ENCODE measurements around the gene KCNQ5. TPM values are rescaled to one million over a fixed set of nuclear protein-coding genes. Genes with fewer than 3 reads are reported as not detected.

Gene KCNQ5
- total RNA-seq, 1 experiment from 2014 or later, result 17.8 TPM

DNA sequence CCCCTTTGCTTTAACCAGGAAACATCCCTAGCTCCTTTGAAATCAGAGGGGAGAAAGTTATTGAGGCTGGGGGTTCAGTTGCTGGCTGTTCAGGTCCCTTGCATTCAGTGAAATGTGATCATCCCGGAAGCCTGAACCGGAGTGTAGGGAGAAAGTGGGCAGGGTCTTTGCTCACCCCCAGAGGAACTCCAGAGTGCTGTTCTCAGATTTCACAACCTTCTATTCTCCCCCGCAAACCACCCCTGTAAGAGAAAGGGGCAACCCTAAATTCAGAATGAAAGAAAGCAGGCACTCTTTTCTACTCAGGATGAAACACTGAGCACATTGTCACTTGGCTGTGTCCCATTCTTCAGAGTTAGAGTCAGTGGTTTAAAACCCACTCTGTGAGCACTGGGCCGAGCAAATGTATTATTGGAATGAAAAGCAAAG is 463.6 kb downstream of the KCNQ5 start:
- intact Hi-C loops (cut with micrococcal nuclease; ENCODE audit: unreplicated experiment), result no loop called here
- BruUV-seq (replicated peaks), result no TSS peak
- ChIA-PET POLR2A (ENCODE audit: low non-redundant PET) (no interaction called here), CTCF (no interaction called here)
- Histone ChIP-seq H3K9me3 (ENCODE audit: low read depth, low read length, poor library complexity, severe bottlenecking) (no peaks in the 10 kb centered on the region), H3K27me3 (replicated peaks; ENCODE audit: insufficient read depth, low read depth, low read length, poor library complexity) (no peaks in the 10 kb centered on the region), H3K27ac (ENCODE audit: low read depth, low read length, poor library complexity, severe bottlenecking) (no peak overlapping the region), H3K36me3 (ENCODE audit: insufficient read depth, low read length, poor library complexity, severe bottlenecking) (no peaks in the 10 kb centered on the region), H3K4me3 (ENCODE audit: low read depth, low read length, poor library complexity, severe bottlenecking) (no peak overlapping the region), H3K4me1 (ENCODE audit: insufficient read depth, low read length, poor library complexity, severe bottlenecking) (no peaks in the 10 kb centered on the region)
- TF ChIP-seq EZH2 (IDR thresholded peaks at IDR 0.05; ENCODE audit: borderline replicate concordance, low read depth, low read length, poor library complexity, severe bottlenecking), result no peak
- TF ChIP-seq, protein P1, sequence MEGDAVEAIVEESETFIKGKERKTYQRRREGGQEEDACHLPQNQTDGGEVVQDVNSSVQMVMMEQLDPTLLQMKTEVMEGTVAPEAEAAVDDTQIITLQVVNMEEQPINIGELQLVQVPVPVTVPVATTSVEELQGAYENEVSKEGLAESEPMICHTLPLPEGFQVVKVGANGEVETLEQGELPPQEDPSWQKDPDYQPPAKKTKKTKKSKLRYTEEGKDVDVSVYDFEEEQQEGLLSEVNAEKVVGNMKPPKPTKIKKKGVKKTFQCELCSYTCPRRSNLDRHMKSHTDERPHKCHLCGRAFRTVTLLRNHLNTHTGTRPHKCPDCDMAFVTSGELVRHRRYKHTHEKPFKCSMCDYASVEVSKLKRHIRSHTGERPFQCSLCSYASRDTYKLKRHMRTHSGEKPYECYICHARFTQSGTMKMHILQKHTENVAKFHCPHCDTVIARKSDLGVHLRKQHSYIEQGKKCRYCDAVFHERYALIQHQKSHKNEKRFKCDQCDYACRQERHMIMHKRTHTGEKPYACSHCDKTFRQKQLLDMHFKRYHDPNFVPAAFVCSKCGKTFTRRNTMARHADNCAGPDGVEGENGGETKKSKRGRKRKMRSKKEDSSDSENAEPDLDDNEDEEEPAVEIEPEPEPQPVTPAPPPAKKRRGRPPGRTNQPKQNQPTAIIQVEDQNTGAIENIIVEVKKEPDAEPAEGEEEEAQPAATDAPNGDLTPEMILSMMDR (conservative IDR thresholded peaks at IDR 0.05; ENCODE audit: low read depth, low read length), result no peak
- DNase-seq (ENCODE audit: low spot score), result no peak

DNA sequence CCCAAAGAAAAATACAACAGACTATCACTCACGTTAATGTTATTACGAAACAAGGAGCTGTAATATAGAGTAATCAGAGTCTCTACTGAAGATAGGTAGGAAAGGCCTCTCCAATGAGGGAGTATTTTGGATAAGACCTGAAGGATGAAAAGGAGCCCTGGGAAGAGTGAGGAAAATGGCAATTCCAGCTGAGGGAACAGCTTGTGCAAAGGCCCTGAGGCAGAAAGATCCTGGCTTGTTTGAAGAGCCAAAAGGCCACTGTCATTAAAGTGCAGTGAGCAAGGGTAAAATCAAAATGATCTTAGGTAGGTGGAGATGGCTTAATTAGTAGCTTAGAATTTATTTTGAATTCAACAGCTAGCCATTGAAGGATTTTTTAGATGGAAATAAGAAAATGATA is 464.9 kb downstream of the KCNQ5 start:
- no peaks in the 10 kb centered on the region for H3K36me3 ChIP-seq (ENCODE audit: insufficient read depth, low read length, poor library complexity, severe bottlenecking)
- CTCF ChIA-PET, result no interaction called here
- no peak for DNase-seq (ENCODE audit: low spot score)
- no peaks in the 10 kb centered on the region for H3K9me3 ChIP-seq (ENCODE audit: low read depth, low read length, poor library complexity, severe bottlenecking)
- no peaks in the 10 kb centered on the region for H3K4me1 ChIP-seq (ENCODE audit: insufficient read depth, low read length, poor library complexity, severe bottlenecking)
- intact Hi-C loops (cut with micrococcal nuclease; ENCODE audit: unreplicated experiment), result no loop called here
- no peak overlapping the region for H3K27ac ChIP-seq (ENCODE audit: low read depth, low read length, poor library complexity, severe bottlenecking)
- POLR2A ChIA-PET (ENCODE audit: low non-redundant PET), result no interaction called here
- TF ChIP-seq, protein P1 (conservative IDR thresholded peaks at IDR 0.05; ENCODE audit: low read depth, low read length), result no peak
- TF ChIP-seq EZH2 (IDR thresholded peaks at IDR 0.05; ENCODE audit: borderline replicate concordance, low read depth, low read length, poor library complexity, severe bottlenecking), result no peak
- no peak overlapping the region for H3K4me3 ChIP-seq (ENCODE audit: low read depth, low read length, poor library complexity, severe bottlenecking)
- no TSS peak for BruUV-seq (replicated peaks)
- H3K27me3 ChIP-seq (replicated peaks; ENCODE audit: insufficient read depth, low read depth, low read length, poor library complexity), result no peaks in the 10 kb centered on the region

DNA sequence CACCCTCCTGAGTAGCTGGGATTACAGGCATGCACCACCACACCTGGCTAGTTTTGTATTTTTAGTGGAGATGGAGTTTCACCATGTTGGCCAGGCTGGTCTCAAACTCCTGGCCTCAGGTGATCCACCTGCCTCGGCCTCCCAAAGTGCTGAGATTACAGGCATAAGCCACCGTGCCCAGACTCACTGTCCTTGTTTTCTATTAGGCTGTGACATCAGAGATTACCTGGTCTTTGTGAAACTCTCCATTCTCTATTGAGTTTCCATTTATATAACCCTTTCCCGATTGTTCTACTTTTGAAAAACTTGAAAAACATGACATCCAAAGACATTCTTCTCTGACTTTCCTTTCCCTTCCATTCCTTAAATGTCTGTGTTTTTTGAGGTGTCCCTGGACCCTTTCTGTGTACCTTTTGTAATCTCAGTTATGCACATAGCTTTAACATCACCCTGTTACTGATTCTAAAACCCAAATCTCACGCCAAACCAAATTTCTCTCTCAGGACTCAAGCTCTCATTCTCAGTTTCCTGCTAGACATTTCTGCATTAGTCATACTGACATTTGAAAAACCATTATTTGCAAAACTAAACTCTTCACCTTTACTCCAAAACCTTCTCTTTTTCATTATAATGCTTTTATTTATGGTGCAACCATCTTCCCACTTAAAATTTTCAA is 466.4 kb downstream of the KCNQ5 start:
- POLR2A ChIA-PET (ENCODE audit: low non-redundant PET), result no interaction called here

More for the DNA sequence above, 466.4 kb downstream of the KCNQ5 start:
- CTCF ChIA-PET, result no interaction called here
- BruUV-seq (replicated peaks), result no TSS peak
- no peak for TF ChIP-seq EZH2 (IDR thresholded peaks at IDR 0.05; ENCODE audit: borderline replicate concordance, low read depth, low read length, poor library complexity, severe bottlenecking)
- TF ChIP-seq, protein P1 (conservative IDR thresholded peaks at IDR 0.05; ENCODE audit: low read depth, low read length), result no peak
- H3K9me3 ChIP-seq (ENCODE audit: low read depth, low read length, poor library complexity, severe bottlenecking), result no peaks in the 10 kb centered on the region
- DNase-seq (ENCODE audit: low spot score), result no peak
- no peaks in the 10 kb centered on the region for H3K27me3 ChIP-seq (replicated peaks; ENCODE audit: insufficient read depth, low read depth, low read length, poor library complexity)
- no peaks in the 10 kb centered on the region for H3K4me1 ChIP-seq (ENCODE audit: insufficient read depth, low read length, poor library complexity, severe bottlenecking)
- H3K36me3 ChIP-seq (ENCODE audit: insufficient read depth, low read length, poor library complexity, severe bottlenecking), result no peaks in the 10 kb centered on the region
- H3K27ac ChIP-seq (ENCODE audit: low read depth, low read length, poor library complexity, severe bottlenecking), result no peak overlapping the region
- intact Hi-C loops (cut with micrococcal nuclease; ENCODE audit: unreplicated experiment), result no loop called here
- no peak overlapping the region for H3K4me3 ChIP-seq (ENCODE audit: low read depth, low read length, poor library complexity, severe bottlenecking)
